ENCODE data around the gene KMT2D. TPM values are rescaled to one million over a fixed set of nuclear protein-coding genes. Genes with fewer than 3 reads are reported as not detected.

The KMT2D gene
- total and polyA plus RNA-seq, 7 experiments from 2014 or later = 6.6 to 167 (median 142) TPM

GRCh38 chr12:49017891-49018260 is 42.7 kb downstream of the KMT2D start:
- Histone ChIP-seq H3K36me3 (ENCODE audit: control insufficient read depth in 2 of 3, insufficient read depth in 3 of 3, low read length in 3 of 3) (peaks cover 0 to 22% (median 1%) of the 10 kb centered on the region in 3 experiments), H3K27me3 (ENCODE audit: control insufficient read depth in 2 of 2, insufficient read depth in 2 of 2, low read length in 2 of 2) (no peaks in the 10 kb centered on the region), H3K4me3 (ENCODE audit: low read length) (peak overlapping the region; percentile 78), H3K27ac (ENCODE audit: low read depth, low read length) (peak overlapping the region; percentile 86), H3K4me1 (ENCODE audit: control insufficient read depth in 2 of 2, insufficient read depth in 2 of 2, low read length in 2 of 2) (peaks cover 16 to 19% of the 10 kb centered on the region in 2 donors), H3K9me3 (ENCODE audit: control insufficient read depth in 2 of 3, low read length in 3 of 3) (no peaks in the 10 kb centered on the region)
- Mint-ChIP-seq H3K27me3 (no peaks in the 10 kb centered on the region), H3K9me3 (no peaks in the 10 kb centered on the region), H3K36me3 (peaks cover 11 to 31% (median 22%) of the 10 kb centered on the region in 5 donors), H3K4me3 (peak overlapping the region; percentile 79 to 98 (median 94)), H3K4me1 (peaks cover 23 to 53% (median 45%) of the 10 kb centered on the region in 7 donors), H3K27ac (peak overlapping the region; percentile 96 to 100 (median 99))
- intact Hi-C loops (cut with micrococcal nuclease) = loop anchor here (1.0 kb wide), 15 partner anchors 22 to 302 kb away; partner anchors contain the start of genes DDX23 (in 2 of the 2), KMT2D (in 2 of the 2), ARF3 (in 1 of the 2) and CACNB3 (in 1 of the 2)
- ATAC-seq = no peak
- ChIA-PET CTCF (no interaction called here), POLR2A (interaction anchor here (0.6 to 1.2 kb wide), 3 partner anchors 14 to 30 kb away, joined by 3 to 5 read pairs (median 3); no protein-coding TSS in a partner anchor)
- peak in 2 of 9 donors; percentile 12 to 60 for DNase-seq

- Mint-ChIP-seq H3K9me3 (no peaks in the 10 kb centered on the region), H3K4me3 (peak overlapping the region in 3 of 10 donors; percentile 6 to 51 (median 33)), H3K27ac (peak overlapping the region in 2 of 9 donors; percentile 20 to 65), H3K27me3 (no peaks in the 10 kb centered on the region), H3K4me1 (peaks cover 23 to 52% (median 45%) of the 10 kb centered on the region in 7 donors), H3K36me3 (peaks cover 6 to 41% (median 23%) of the 10 kb centered on the region in 5 donors)
- POLR2A ChIA-PET = interaction anchor here (0.6 to 1.1 kb wide), 3 partner anchors 18 to 147 kb away, joined by 3 to 4 read pairs (median 3); no protein-coding TSS in a partner anchor
- intact Hi-C loops (cut with micrococcal nuclease) = no loop called here
- no peak overlapping the region for H3K27ac ChIP-seq (ENCODE audit: low read depth, low read length)
- CTCF ChIA-PET = interaction anchor here (0.5 to 2.9 kb wide), 3 partner anchors 27 to 225 kb away, joined by 3 to 10 read pairs (median 3); no protein-coding TSS in a partner anchor
- no peaks in the 10 kb centered on the region for H3K9me3 ChIP-seq (ENCODE audit: control insufficient read depth in 2 of 3, low read length in 3 of 3)
- H3K36me3 ChIP-seq (ENCODE audit: control insufficient read depth in 2 of 3, insufficient read depth in 3 of 3, low read length in 3 of 3) = peaks cover 5 to 29% (median 17%) of the 10 kb centered on the region in 3 experiments
- no peaks in the 10 kb centered on the region for H3K27me3 ChIP-seq (ENCODE audit: control insufficient read depth in 2 of 2, insufficient read depth in 2 of 2, low read length in 2 of 2)
- no peak for ATAC-seq
- H3K4me1 ChIP-seq (ENCODE audit: control insufficient read depth in 2 of 2, insufficient read depth in 2 of 2, low read length in 2 of 2) = peaks cover 16 to 19% of the 10 kb centered on the region in 2 donors
- H3K4me3 ChIP-seq (ENCODE audit: low read length) = no peak overlapping the region
- DNase-seq = no peak
These were observed 45.4 kb downstream of the KMT2D start for GRCh38 chr12:49015196-49015595.

- peaks cover 5 to 33% (median 20%) of the 10 kb centered on the region in 3 experiments for H3K36me3 ChIP-seq (ENCODE audit: control insufficient read depth in 2 of 3, insufficient read depth in 3 of 3, low read length in 3 of 3)
- DNase-seq = no peak
- H3K4me1 ChIP-seq (ENCODE audit: control insufficient read depth in 2 of 2, insufficient read depth in 2 of 2, low read length in 2 of 2) = peaks cover 15% of the 10 kb centered on the region in 2 donors
- CTCF ChIA-PET = interaction anchor here (0.5 to 2.9 kb wide), 3 partner anchors 13 to 225 kb away, joined by 3 to 10 read pairs (median 4); no protein-coding TSS in a partner anchor
- Mint-ChIP-seq H3K36me3 (peaks cover 6 to 47% (median 28%) of the 10 kb centered on the region in 5 donors), H3K4me1 (peaks cover 23 to 47% (median 40%) of the 10 kb centered on the region in 7 donors), H3K4me3 (no peak overlapping the region), H3K27me3 (peaks cover 0 to 3% (median 0%) of the 10 kb centered on the region in 5 donors), H3K9me3 (no peaks in the 10 kb centered on the region), H3K27ac (no peak overlapping the region)
- POLR2A ChIA-PET = interaction anchor here (1.1 kb wide), 1 partner anchor 17 kb away, joined by 3 read pairs; no protein-coding TSS in a partner anchor
- no peak overlapping the region for H3K27ac ChIP-seq (ENCODE audit: low read depth, low read length)
- intact Hi-C loops (cut with micrococcal nuclease) = no loop called here
- H3K9me3 ChIP-seq (ENCODE audit: control insufficient read depth in 2 of 3, low read length in 3 of 3) = no peaks in the 10 kb centered on the region
- H3K4me3 ChIP-seq (ENCODE audit: low read length) = no peak overlapping the region
- H3K27me3 ChIP-seq (ENCODE audit: control insufficient read depth in 2 of 2, insufficient read depth in 2 of 2, low read length in 2 of 2) = no peaks in the 10 kb centered on the region
- no peak for ATAC-seq
These were observed 46.0 kb downstream of the KMT2D start for GRCh38 chr12:49014547-49014946.

GRCh38 chr12:49013428-49013827 is 47.2 kb downstream of the KMT2D start:
- DNase-seq = no peak
- no peaks in the 10 kb centered on the region for H3K9me3 ChIP-seq (ENCODE audit: control insufficient read depth in 2 of 3, low read length in 3 of 3)
- ChIA-PET POLR2A (no interaction called here), CTCF (interaction anchor here (1.2 to 2.9 kb wide), 2 partner anchors 12 to 25 kb away, joined by 4 to 10 read pairs; no protein-coding TSS in a partner anchor)
- Mint-ChIP-seq H3K9me3 (no peaks in the 10 kb centered on the region), H3K4me3 (no peak overlapping the region), H3K27ac (no peak overlapping the region), H3K4me1 (peaks cover 17 to 38% (median 33%) of the 10 kb centered on the region in 7 donors), H3K36me3 (peaks cover 8 to 56% (median 33%) of the 10 kb centered on the region in 5 donors), H3K27me3 (peaks cover 0 to 3% (median 0%) of the 10 kb centered on the region in 5 donors)
- peaks cover 5 to 41% (median 20%) of the 10 kb centered on the region in 3 experiments for H3K36me3 ChIP-seq (ENCODE audit: control insufficient read depth in 2 of 3, insufficient read depth in 3 of 3, low read length in 3 of 3)
- ATAC-seq = no peak
- no peak overlapping the region for H3K27ac ChIP-seq (ENCODE audit: low read depth, low read length)
- peaks cover 12 to 13% of the 10 kb centered on the region in 2 donors for H3K4me1 ChIP-seq (ENCODE audit: control insufficient read depth in 2 of 2, insufficient read depth in 2 of 2, low read length in 2 of 2)
- intact Hi-C loops (cut with micrococcal nuclease) = no loop called here
- no peaks in the 10 kb centered on the region for H3K27me3 ChIP-seq (ENCODE audit: control insufficient read depth in 2 of 2, insufficient read depth in 2 of 2, low read length in 2 of 2)
- H3K4me3 ChIP-seq (ENCODE audit: low read length) = no peak overlapping the region

GRCh38 chr12:49012739-49013138 is 47.9 kb downstream of the KMT2D start:
- peaks cover 11 to 63% (median 39%) of the 10 kb centered on the region in 5 donors for H3K36me3 Mint-ChIP-seq
- Histone ChIP-seq H3K4me3 (ENCODE audit: low read length) (no peak overlapping the region), H3K27ac (ENCODE audit: low read depth, low read length) (no peak overlapping the region), H3K27me3 (ENCODE audit: control insufficient read depth in 2 of 2, insufficient read depth in 2 of 2, low read length in 2 of 2) (no peaks in the 10 kb centered on the region), H3K4me1 (ENCODE audit: control insufficient read depth in 2 of 2, insufficient read depth in 2 of 2, low read length in 2 of 2) (peaks cover 9 to 10% of the 10 kb centered on the region in 2 donors), H3K36me3 (ENCODE audit: control insufficient read depth in 2 of 3, insufficient read depth in 3 of 3, low read length in 3 of 3) (peaks cover 5 to 44% (median 20%) of the 10 kb centered on the region in 3 experiments), H3K9me3 (ENCODE audit: control insufficient read depth in 2 of 3, low read length in 3 of 3) (no peaks in the 10 kb centered on the region)
- H3K4me1 Mint-ChIP-seq = peaks cover 15 to 33% (median 30%) of the 10 kb centered on the region in 7 donors
- ATAC-seq (no peak), DNase-seq (no peak)
- no peaks in the 10 kb centered on the region for H3K9me3 Mint-ChIP-seq
- POLR2A ChIA-PET = no interaction called here
- intact Hi-C loops (cut with micrococcal nuclease) = no loop called here
- H3K27ac Mint-ChIP-seq = no peak overlapping the region
- CTCF ChIA-PET = no interaction called here
- H3K27me3 Mint-ChIP-seq = peaks cover 0 to 3% (median 0%) of the 10 kb centered on the region in 5 donors
- H3K4me3 Mint-ChIP-seq = no peak overlapping the region

Measured in naive thymus-derived CD4-positive, alpha-beta T cell (primary cell).